H1 (cell line): Measurements from ENCODE around the gene TFE3. TPM values are rescaled to one million over a fixed set of nuclear protein-coding genes. Genes with fewer than 3 reads are reported as not detected.

Source experiments
- CTCF ChIA-PET: fragments of 300-600 bp; sonication (Branson Sonifier 250); formaldehyde crosslinking; loops from one replicate; lab custom pipeline; 2021; ENCODE audit not compliant: partially characterized antibody; lab: Charles Lee
- POLR2A ChIA-PET: fragments of 300-600 bp; sonication (Branson Sonifier 250); formaldehyde crosslinking; loops from one replicate; lab custom pipeline; 2021; ENCODE audit warnings: inconsistent platforms; ENCODE audit not compliant: partially characterized antibody; lab: Charles Lee
- DNase-seq, 2 experiments: peaks; one replicate each; pipeline versions ENCODE4 v3.0.0 to v3.0.0-alpha.2; 2010 to 2022; ENCODE audit warnings: low spot score in 2 of 2, low read depth in 1 of 2, mixed read lengths in 1 of 2
- FAIRE-seq: peaks from 2 replicates; lab custom pipeline; 2011; peaks lifted over from hg19 to GRCh38; lab: Jason Lieb, UNC
- H2AFZ ChIP-seq: 2 replicates; pipeline ENCODE4 v1.8.1; 2012; ENCODE audit warnings: low read length, inconsistent platforms
- H2AK5ac ChIP-seq: 2 replicates; pipeline ENCODE4 v1.6.1; 2013; ENCODE audit warnings: low read depth, low read length
- H2BK120ac ChIP-seq: replicated peaks from 2 replicates; pipeline ENCODE3; 2013; ENCODE audit warnings: low read depth, low read length, inconsistent platforms
- H2BK12ac ChIP-seq: 2 replicates; pipeline ENCODE4 v1.6.1; 2013; ENCODE audit warnings: low read depth, low read length
- H2BK15ac ChIP-seq: 2 replicates; pipeline ENCODE4 v1.6.1; 2013; ENCODE audit warnings: low read length
- H2BK20ac ChIP-seq: 2 replicates; pipeline ENCODE4 v1.6.1; 2013; ENCODE audit warnings: low read length
- H2BK5ac ChIP-seq: 2 replicates; pipeline ENCODE4 v1.6.1; 2013; ENCODE audit warnings: low read depth, low read length
- H3K14ac ChIP-seq: 2 replicates; pipeline ENCODE4 v1.6.1; 2013; ENCODE audit warnings: inconsistent platforms; ENCODE audit not compliant: insufficient read length
- H3K18ac ChIP-seq: 2 replicates; pipeline ENCODE4 v1.6.1; 2013; ENCODE audit warnings: low read length; ENCODE audit errors: extremely low read depth
- H3K23ac ChIP-seq: 2 replicates; pipeline ENCODE4 v1.6.1; 2013; ENCODE audit warnings: inconsistent platforms; ENCODE audit not compliant: insufficient read length
- H3K23me2 ChIP-seq: 2 replicates; pipeline ENCODE4 v1.6.1; 2013; ENCODE audit warnings: low read depth, low read length
- H3K27ac ChIP-seq: 2 replicates; pipeline ENCODE4 v1.6.1; 2011; ENCODE audit warnings: low read depth, low read length, inconsistent platforms
- H3K27me3 ChIP-seq, 4 experiments: replicated peaks in 1 of 4; 1 replicate in 1 of 4; 2 replicates in 3 of 4; pipeline versions ENCODE4 v1.6.1 to v1.8.1; 2011 to 2013; ENCODE audit warnings: low read length in 3 of 4, mild to moderate bottlenecking in 3 of 4, inconsistent platforms in 2 of 4, mixed read lengths in 2 of 4, moderate library complexity in 1 of 4; ENCODE audit not compliant: control insufficient read depth in 3 of 4, insufficient read depth in 3 of 4; ENCODE audit errors: extremely low read depth in 1 of 4
- H3K36me3 ChIP-seq, 4 experiments: 2 replicates each; pipeline versions ENCODE4 v1.6.1 to v1.8.1; 2011 to 2013; ENCODE audit warnings: mild to moderate bottlenecking in 4 of 4, low read length in 3 of 4, moderate library complexity in 2 of 4, control low read depth in 1 of 4, inconsistent platforms in 1 of 4; ENCODE audit not compliant: insufficient read depth in 4 of 4, control insufficient read depth in 2 of 4
- H3K4ac ChIP-seq: replicated peaks from 2 replicates; pipeline ENCODE3; 2013; ENCODE audit warnings: low read length, low read depth, mixed read lengths, inconsistent platforms; ENCODE audit not compliant: insufficient read length
- H3K4me1 ChIP-seq, 4 experiments: replicated peaks in 1 of 4; 1 replicate in 1 of 4; 2 replicates in 3 of 4; pipeline versions ENCODE4 v1.6.1 to v1.8.1; 2011 to 2013; ENCODE audit warnings: low read length in 3 of 4, inconsistent platforms in 2 of 4, mixed read lengths in 1 of 4; ENCODE audit not compliant: insufficient read depth in 4 of 4, control insufficient read depth in 3 of 4
- H3K4me2 ChIP-seq, 2 experiments: 2 replicates each; pipeline versions ENCODE4 v1.6.1 to v1.8.1; 2011 to 2013; ENCODE audit warnings: low read depth in 2 of 2, low read length in 2 of 2, control low read depth in 1 of 2, inconsistent platforms in 1 of 2, mild to moderate bottlenecking in 1 of 2; ENCODE audit not compliant: insufficient read depth in 1 of 2
- H3K4me3 ChIP-seq, 4 experiments: fragments of 200-600, 300-600 bp in 1 of 4; sonication (generic), shearing (Covaris generic), sonication (Bioruptor Twin) in 1 of 4; 2 replicates each; pipeline versions ENCODE4 v1.5.1 to v1.8.1; 2011 to 2016; ENCODE audit warnings: low read length in 4 of 4, low read depth in 3 of 4, control low read depth in 2 of 4, inconsistent platforms in 2 of 4, mild to moderate bottlenecking in 2 of 4, mixed read lengths in 1 of 4, moderate library complexity in 1 of 4; ENCODE audit not compliant: insufficient read depth in 2 of 4; ENCODE audit errors: extremely low read depth in 1 of 4
- H3K56ac ChIP-seq: replicated peaks from 2 replicates; pipeline ENCODE3; 2013; ENCODE audit warnings: low read depth, mild to moderate bottlenecking, mixed read lengths, low read length, inconsistent platforms; ENCODE audit not compliant: insufficient read length
- H3K79me1 ChIP-seq: 2 replicates; pipeline ENCODE4 v1.6.1; 2013; ENCODE audit warnings: low read depth, low read length, control low read depth
- H3K79me2 ChIP-seq, 2 experiments: 2 replicates each; pipeline versions ENCODE4 v1.6.1 to v1.8.1; 2012 to 2013; ENCODE audit warnings: low read length in 2 of 2, mild to moderate bottlenecking in 2 of 2, inconsistent platforms in 1 of 2; ENCODE audit not compliant: insufficient read depth in 2 of 2, control insufficient read depth in 1 of 2
- H3K9ac ChIP-seq, 4 experiments: replicated peaks in 1 of 4; 1 replicate in 1 of 4; 2 replicates in 3 of 4; pipeline versions ENCODE4 v1.6.1 to v1.8.1; 2011 to 2013; ENCODE audit warnings: low read depth in 3 of 4, low read length in 3 of 4, control low read depth in 2 of 4, mild to moderate bottlenecking in 2 of 4, moderate library complexity in 2 of 4, inconsistent platforms in 1 of 4; ENCODE audit errors: extremely low read depth in 1 of 4
- H3K9me3 ChIP-seq, 2 experiments: 2 replicates each; pipeline versions ENCODE4 v1.6.1 to v1.8.1; 2012 to 2013; ENCODE audit warnings: mild to moderate bottlenecking in 2 of 2, moderate library complexity in 2 of 2, control low read depth in 1 of 2, inconsistent platforms in 1 of 2, low read depth in 1 of 2, low read length in 1 of 2, mixed read lengths in 1 of 2; ENCODE audit not compliant: insufficient read depth in 2 of 2
- H4K20me1 ChIP-seq, 2 experiments: replicated peaks in 1 of 2; 2 replicates each; pipeline versions ENCODE3 to v1.8.1; 2011 to 2013; ENCODE audit warnings: inconsistent platforms in 2 of 2, low read length in 2 of 2, mild to moderate bottlenecking in 1 of 2; ENCODE audit not compliant: insufficient read depth in 2 of 2, control insufficient read depth in 1 of 2
- H4K5ac ChIP-seq: 2 replicates; pipeline ENCODE4 v1.6.1; 2013; ENCODE audit warnings: low read length, low read depth, mixed read lengths, inconsistent platforms; ENCODE audit not compliant: insufficient read length
- H4K8ac ChIP-seq: 2 replicates; pipeline ENCODE4 v1.8.0; 2013; ENCODE audit warnings: mild to moderate bottlenecking, moderate library complexity, low read length, inconsistent platforms; ENCODE audit not compliant: insufficient read depth; ENCODE audit errors: extremely low read depth
- H4K91ac ChIP-seq: replicated peaks from 2 replicates; pipeline ENCODE3; 2013; ENCODE audit warnings: low read length, mixed read lengths, inconsistent platforms; ENCODE audit not compliant: insufficient read length
- ASH2L ChIP-seq: fragments of 200-600, 300-600 bp; sonication (generic); IDR thresholded peaks from one replicate; pipeline ENCODE4 v1.7.1; 2017; ENCODE audit warnings: low read length
- CBX5 ChIP-seq: fragments of 300-800, 300-1000 bp; sonication (generic); IDR thresholded peaks from 2 replicates; pipeline ENCODE4 v1.7.1; 2016; ENCODE audit warnings: antibody characterized with exemption, low read length, low read depth
- CEBPB ChIP-seq: IDR thresholded peaks from 2 replicates; pipeline ENCODE4 v1.6.1; 2012; ENCODE audit warnings: low read depth, low read length
- FOSL1 ChIP-seq: IDR thresholded peaks from 2 replicates; pipeline ENCODE4 v1.6.1; 2011; ENCODE audit warnings: mild to moderate bottlenecking, low read depth, low read length, moderate library complexity; ENCODE audit not compliant: insufficient read depth
- NRF1 ChIP-seq: IDR thresholded peaks from 2 replicates; pipeline ENCODE4 v1.6.1; 2011; ENCODE audit warnings: mild to moderate bottlenecking, low read depth, low read length, improper control_type of control experiment
- POLR2AphosphoS5 ChIP-seq: IDR thresholded peaks from 2 replicates; pipeline ENCODE4 v1.6.1; 2011; ENCODE audit warnings: low read depth, low read length
- SP1 ChIP-seq: IDR thresholded peaks from 2 replicates; pipeline ENCODE4 v1.6.1; 2011; ENCODE audit warnings: low read depth, low read length
- WGBS, 2 experiments: shearing (Covaris generic) in 1 of 2; methylation state at CpG; one replicate each; pipeline versions ENCODE4 v1.1.6 to v1.1.7; 2013 to 2015; ENCODE audit warnings: low lambda C conversion rate in 2 of 2, mixed read lengths in 2 of 2, inconsistent platforms in 1 of 2, low coverage in 1 of 2, missing lambda C conversion rate in 1 of 2; ENCODE audit not compliant: insufficient replicate concordance in 2 of 2, insufficient coverage in 1 of 2, insufficient read length in 1 of 2; ENCODE audit errors: extremely low coverage in 1 of 2, missing lambda C conversion rate in 1 of 2; 5-methylcytosine and 5-hydroxymethylcytosine counted together
- polyA plus RNA-seq, 7 experiments: library from polyadenylated mRNA; depleted of rRNA in 3 of 7; stranded (reverse) in 5 of 7; unstranded in 2 of 7; fragments of >200 nt in 5 of 7; fragments of 200-250 nt in 2 of 7; gene quantifications; 1 replicate in 5 of 7; 2 replicates in 1 of 7; 4 replicates in 1 of 7; pipeline versions ENCODE4 v1.2.1 to v1.2.3, GENCODE V29; 2011 to 2013; ENCODE audit warnings: missing spikeins in 2 of 7, mixed read lengths in 2 of 7
- total RNA-seq: library from RNA; stranded (reverse); fragmentation: NEBNext Ultra II Directional; extraction: Animal tissue kit (Norgen Biotek cat#: 25700); gene quantifications from 2 replicates; pipeline ENCODE4 v1.2.1, GENCODE V29; 2021

The TFE3 gene
- total and polyA plus RNA-seq, 2 of the 8 experiments (the other 6 are each of a cell fraction or from before 2014, with no cell fraction given), result 33.7 to 52.9 TPM

DNA sequence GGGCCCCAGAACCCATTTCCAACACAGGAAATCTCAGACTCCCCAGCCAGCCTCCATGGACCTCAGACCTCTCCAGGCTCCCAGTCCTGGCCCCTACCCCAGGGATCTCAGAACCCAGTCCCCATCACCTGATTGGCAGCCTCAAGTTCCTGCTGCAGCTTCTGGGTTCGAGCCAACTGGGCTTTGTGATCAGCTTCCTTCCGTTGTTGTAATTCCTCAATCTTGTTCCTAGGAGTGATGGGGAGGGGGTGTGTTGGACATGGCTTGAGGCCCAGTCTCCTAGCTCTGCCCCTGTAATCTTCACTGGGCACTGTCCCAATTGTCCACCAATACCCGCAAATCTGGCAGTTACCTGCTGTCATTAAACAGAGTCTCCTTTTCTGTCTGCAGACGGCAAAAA is 53.7 kb downstream of the TFE3 start:
- Histone ChIP-seq H3K4ac (no peak overlapping the region), H3K27ac (no peak overlapping the region), H3K23me2 (no peaks in the 10 kb centered on the region), H4K5ac (no peak overlapping the region), H4K20me1 (peaks cover 0 to 2% of the 10 kb centered on the region in 2 experiments), H2BK15ac (no peak overlapping the region), H3K18ac (no peak overlapping the region), H3K9me3 (no peaks in the 10 kb centered on the region), H3K14ac (no peak overlapping the region), H2BK12ac (no peak overlapping the region), H3K4me1 (no peaks in the 10 kb centered on the region), H4K91ac (no peak overlapping the region), H3K79me2 (no peaks in the 10 kb centered on the region), H4K8ac (no peak overlapping the region), H2BK120ac (no peak overlapping the region), H2AK5ac (no peak overlapping the region), H2BK5ac (no peak overlapping the region), H3K4me3 (no peak overlapping the region), H2AFZ (no peak overlapping the region), H3K27me3 (no peaks in the 10 kb centered on the region), H3K23ac (no peak overlapping the region), H2BK20ac (no peak overlapping the region), H3K56ac (no peak overlapping the region), H3K4me2 (no peak overlapping the region), H3K79me1 (no peaks in the 10 kb centered on the region), H3K9ac (no peak overlapping the region), H3K36me3 (peaks cover 2 to 40% (median 23%) of the 10 kb centered on the region in 4 experiments; a peak in 6 of 8 replicates)
- no peak for TF ChIP-seq SP1
- TF ChIP-seq CEBPB, result no peak
- TF ChIP-seq CBX5, result no peak
- no peak for TF ChIP-seq POLR2AphosphoS5
- no peak for TF ChIP-seq FOSL1
- TF ChIP-seq NRF1, result no peak
- no peak for TF ChIP-seq ASH2L
- ChIA-PET CTCF (no interaction called here), POLR2A (no interaction called here)
- WGBS, 2 experiments, result 80% methylated on average over 2 of the region's 4 CpGs; no CpG with 5 or more reads in 1 of the 2 experiments
- DNase-seq, result no peak
- FAIRE-seq, result no peak
